Ascending aorta (tissue), 2 donors: Measurements from ENCODE around the gene EIF4E1B. TPM values are rescaled to one million over a fixed set of nuclear protein-coding genes. Genes with fewer than 3 reads are reported as not detected.

Experiments
- DNase-seq, 2 donors: peaks; one replicate each; pipeline ENCODE4 v3.0.0-alpha.2; 2019; ENCODE audit warnings: low spot score in 2 of 2
- H3K27ac ChIP-seq, 2 donors: fragments of 200-600 bp; sonication (generic); one replicate each; pipeline ENCODE4 v1.5.1; 2016 to 2017; ENCODE audit warnings: mild to moderate bottlenecking in 1 of 2
- H3K27me3 ChIP-seq: fragments of 200-600 bp; sonication (generic); one replicate; pipeline ENCODE4 v1.5.1; 2017
- H3K36me3 ChIP-seq, 2 donors: fragments of 200-600 bp; sonication (generic); one replicate each; pipeline ENCODE4 v1.5.1; 2016
- H3K4me1 ChIP-seq, 2 donors: fragments of 200-600 bp; sonication (generic); one replicate each; pipeline ENCODE4 v1.5.1; 2016 to 2017; ENCODE audit warnings: mild to moderate bottlenecking in 1 of 2
- H3K4me3 ChIP-seq, 2 donors: fragments of 200-600 bp; sonication (generic); one replicate each; pipeline ENCODE4 v1.5.1; 2016 to 2017; ENCODE audit warnings: mild to moderate bottlenecking in 1 of 2
- H3K9me3 ChIP-seq, 2 donors: fragments of 200-600 bp; sonication (generic); one replicate each; pipeline ENCODE4 v1.5.1; 2016
- CTCF ChIP-seq, 3 experiments: fragments of 200-600 bp in 2 of 3; fragments of 450-650 bp in 1 of 3; sonication (generic) in 2 of 3; IDR thresholded peaks; one replicate each; pipeline ENCODE4 v1.5.1; 2016 to 2019; ENCODE audit warnings: antibody characterized with exemption in 3 of 3, mild to moderate bottlenecking in 1 of 3, moderate library complexity in 1 of 3
- intact Hi-C: fragments of 100-400 bp; cut with DNase I; formaldehyde crosslinking; loops from one replicate; pipeline ENCODE4 v1.15.1; 2023
- total RNA-seq: library from RNA; depleted of rRNA; stranded (reverse); fragments of >200 nt; gene quantifications from one replicate; pipeline ENCODE4 v1.1.0, GENCODE V29; 2016

The EIF4E1B gene
- total RNA-seq, 1 donor from 2014 or later: not detected

GRCh38 chr5:176653401-176654385, 23.2 kb downstream of the EIF4E1B start:
- Histone ChIP-seq H3K27ac (no peak overlapping the region), H3K9me3 (no peaks in the 10 kb centered on the region), H3K4me3 (no peak overlapping the region), H3K36me3 (peaks cover 21 to 43% of the 10 kb centered on the region in 2 donors), H3K27me3 (no peaks in the 10 kb centered on the region), H3K4me1 (no peaks in the 10 kb centered on the region)
- no peak for DNase-seq
- intact Hi-C loops: loop anchor here (10.0 kb wide), 1 partner anchor 461 kb away; no protein-coding TSS in a partner anchor
- TF ChIP-seq CTCF (IDR thresholded peaks at IDR 0.05): no peak

GRCh38 chr5:176654856-176655255, 24.4 kb downstream of the EIF4E1B start:
- TF ChIP-seq CTCF (IDR thresholded peaks at IDR 0.05): no peak
- peaks cover 21 to 43% of the 10 kb centered on the region in 2 donors for H3K36me3 ChIP-seq
- DNase-seq: no peak
- no peaks in the 10 kb centered on the region for H3K4me1 ChIP-seq
- H3K4me3 ChIP-seq: no peak overlapping the region
- intact Hi-C loops: loop anchor here (10.0 kb wide), 1 partner anchor 460 kb away; no protein-coding TSS in a partner anchor
- H3K9me3 ChIP-seq: no peaks in the 10 kb centered on the region
- H3K27me3 ChIP-seq: no peaks in the 10 kb centered on the region
- H3K27ac ChIP-seq: no peak overlapping the region

- no peak for TF ChIP-seq CTCF (IDR thresholded peaks at IDR 0.05)
- intact Hi-C loops: loop anchor here (10.0 kb wide), 1 partner anchor 458 kb away; no protein-coding TSS in a partner anchor
- Histone ChIP-seq H3K27me3 (no peaks in the 10 kb centered on the region), H3K9me3 (no peaks in the 10 kb centered on the region), H3K4me1 (no peaks in the 10 kb centered on the region), H3K27ac (no peak overlapping the region), H3K4me3 (no peak overlapping the region), H3K36me3 (peaks cover 21 to 43% of the 10 kb centered on the region in 2 donors)
- DNase-seq: no peak
These were observed 26.1 kb downstream of the EIF4E1B start for GRCh38 chr5:176656467-176656990.

- Histone ChIP-seq H3K4me3 (no peak overlapping the region), H3K36me3 (peaks cover 18 to 39% of the 10 kb centered on the region in 2 donors), H3K27ac (no peak overlapping the region), H3K9me3 (no peaks in the 10 kb centered on the region), H3K27me3 (no peaks in the 10 kb centered on the region), H3K4me1 (no peaks in the 10 kb centered on the region)
- TF ChIP-seq CTCF (IDR thresholded peaks at IDR 0.05): peak; percentile 47 to 89 (median 75)
- intact Hi-C loops: loop anchor here (10.0 kb wide), 1 partner anchor 457 kb away; no protein-coding TSS in a partner anchor
- peak in 1 of 2 donors; percentile 86 for DNase-seq
These were observed 27.6 kb downstream of the EIF4E1B start for GRCh38 chr5:176658007-176658599.

- no peaks in the 10 kb centered on the region for H3K27me3 ChIP-seq
- intact Hi-C loops: loop anchor here (10.0 kb wide), 1 partner anchor 456 kb away; no protein-coding TSS in a partner anchor
- no peaks in the 10 kb centered on the region for H3K4me1 ChIP-seq
- H3K4me3 ChIP-seq: no peak overlapping the region
- no peak overlapping the region for H3K27ac ChIP-seq
- TF ChIP-seq CTCF (IDR thresholded peaks at IDR 0.05): no peak
- H3K36me3 ChIP-seq: peaks cover 10 to 30% of the 10 kb centered on the region in 2 donors
- DNase-seq: no peak
- no peaks in the 10 kb centered on the region for H3K9me3 ChIP-seq
These were observed 28.5 kb downstream of the EIF4E1B start for GRCh38 chr5:176658817-176659511.
